Lung (tissue), 12 donors: Measurements from ENCODE around the gene CRYAB. TPM values are rescaled to one million over a fixed set of nuclear protein-coding genes. Genes with fewer than 3 reads are reported as not detected.
"Not testable (repeated sequence)": the region's sequence is repeated elsewhere in the genome, so short reads cannot be mapped to it uniquely, and the experiment has no call there.

Experiments used
- ATAC-seq: fragments of 200-7000 bp; cut with Tn5 transposase; one replicate; pipeline ENCODE4 v1.9.1; 2020; ENCODE audit warnings: moderate number of reproducible peaks; ENCODE audit not compliant: insufficient read depth, low FRiP score
- DNase-seq, 3 donors: peaks; one replicate each; pipeline ENCODE4 v3.0.0-alpha.2; 2013 to 2017
- H3K27ac ChIP-seq, 2 donors: one replicate each; pipeline ENCODE4 v1.5.1; 2013; ENCODE audit warnings: mild to moderate bottlenecking in 2 of 2, moderate library complexity in 2 of 2, control low read depth in 1 of 2, inconsistent platforms in 1 of 2, low read depth in 1 of 2, low read length in 1 of 2
- H3K27me3 ChIP-seq, 3 donors: one replicate each; pipeline ENCODE4 v1.5.1; 2013; ENCODE audit warnings: low read length in 2 of 3; ENCODE audit not compliant: control insufficient read depth in 3 of 3, insufficient read depth in 3 of 3
- H3K36me3 ChIP-seq, 4 donors: one replicate each; pipeline ENCODE4 v1.5.1; 2013; ENCODE audit warnings: low read length in 4 of 4, mild to moderate bottlenecking in 1 of 4, moderate library complexity in 1 of 4; ENCODE audit not compliant: control insufficient read depth in 4 of 4, insufficient read depth in 4 of 4
- H3K4me1 ChIP-seq, 5 donors: one replicate each; pipeline ENCODE4 v1.5.1; 2013; ENCODE audit warnings: low read length in 5 of 5, mild to moderate bottlenecking in 2 of 5, moderate library complexity in 1 of 5; ENCODE audit not compliant: control insufficient read depth in 5 of 5, insufficient read depth in 5 of 5
- H3K4me3 ChIP-seq: one replicate; pipeline ENCODE4 v1.5.1; 2013; ENCODE audit warnings: mild to moderate bottlenecking, control low read depth, moderate library complexity
- H3K9ac ChIP-seq, 2 donors: one replicate each; pipeline ENCODE4 v1.5.1; 2013; ENCODE audit warnings: low read length in 2 of 2, control low read depth in 1 of 2; ENCODE audit not compliant: insufficient read depth in 1 of 2
- H3K9me3 ChIP-seq, 4 donors: one replicate each; pipeline ENCODE4 v1.5.1; 2013; ENCODE audit warnings: low read length in 3 of 4, mild to moderate bottlenecking in 1 of 4, moderate library complexity in 1 of 4; ENCODE audit not compliant: control insufficient read depth in 4 of 4, insufficient read depth in 3 of 4
- CTCF ChIP-seq: IDR thresholded peaks from 2 replicates; pipeline ENCODE4 v1.5.1; 2012; ENCODE audit warnings: mild to moderate bottlenecking; ENCODE audit errors: control extremely low read depth, extremely low read depth
- WGBS, 2 donors: extraction: QIAGEN DNeasy Blood & Tissue Kit; methylation state at CpG; one replicate each; pipeline ENCODE4 v1.1.7; 2013; 5-methylcytosine and 5-hydroxymethylcytosine counted together
- polyA plus RNA-seq, 2 donors: library from polyadenylated mRNA; stranded (reverse); fragments of 200-250 nt; gene quantifications; one replicate each; pipeline ENCODE4 v1.2.1, GENCODE V29; 2013
- total RNA-seq, 2 donors: library from RNA; depleted of rRNA in 1 of 2; stranded (reverse); fragments of >200 nt in 1 of 2; gene quantifications; one replicate each; pipeline ENCODE4 v1.2.1, GENCODE V29; 2014 to 2021
- donor health status: control.
- donor health status: control.
- donor health status: Bipolar disorder and iron deficiency.
- donor health status: healthy.
- donor health status: DM: yes; HTN: yes; CAD: no.

The CRYAB gene
- total and polyA plus RNA-seq, 4 donors, result 12.0 to 73.0 (median 60.8) TPM

GRCh38 chr11:111934306-111934705 lies 22.7 kb upstream of the CRYAB start:
- Histone ChIP-seq H3K9me3 (no peaks in the 10 kb centered on the region), H3K27me3 (no peaks in the 10 kb centered on the region), H3K4me3 (no peak overlapping the region), H3K27ac (no peak overlapping the region), H3K4me1 (peaks cover 0 to 33% (median 14%) of the 10 kb centered on the region in 5 donors), H3K9ac (peak overlapping the region in 1 of 2 donors; percentile 26), H3K36me3 (no peaks in the 10 kb centered on the region)
- no peak for TF ChIP-seq CTCF
- DNase-seq (no peak), ATAC-seq (no peak)
- WGBS, 2 donors, result 91 to 100% methylated on average over 1 of the region's 1 CpG

GRCh38 chr11:111933872-111934271 lies 22.3 kb upstream of the CRYAB start:
- Histone ChIP-seq H3K4me1 (peaks cover 0 to 32% (median 14%) of the 10 kb centered on the region in 5 donors), H3K27ac (no peak overlapping the region), H3K27me3 (no peaks in the 10 kb centered on the region), H3K9ac (no peak overlapping the region), H3K9me3 (no peaks in the 10 kb centered on the region), H3K36me3 (no peaks in the 10 kb centered on the region), H3K4me3 (no peak overlapping the region)
- 36 to 58% methylated on average over 1 of the region's 1 CpG for WGBS, 2 donors
- DNase-seq (no peak), ATAC-seq (no peak)
- TF ChIP-seq CTCF, result no peak

- not testable (repeated sequence) for ATAC-seq, H3K9ac ChIP-seq, DNase-seq, H3K9me3 ChIP-seq, H3K36me3 ChIP-seq, H3K27ac ChIP-seq, H3K27me3 ChIP-seq, H3K4me3 ChIP-seq
- WGBS, 2 donors, result 97 to 99% methylated on average over 14 of the region's 14 CpGs
- peaks cover 0 to 27% (median 13%) of the 10 kb centered on the region in 5 donors for H3K4me1 ChIP-seq
Measured at GRCh38 chr11:111933176-111933575, 21.6 kb upstream of the CRYAB start.

- ATAC-seq (no peak), DNase-seq (no peak)
- H3K4me1 ChIP-seq, result peaks cover 0 to 22% (median 8%) of the 10 kb centered on the region in 5 donors
- WGBS, 2 donors, result 71 to 92% methylated on average over 2 of the region's 2 CpGs
- no peaks in the 10 kb centered on the region for H3K27me3 ChIP-seq
- H3K4me3 ChIP-seq, result no peak overlapping the region
- H3K27ac ChIP-seq, result no peak overlapping the region
- no peak for TF ChIP-seq CTCF
- H3K36me3 ChIP-seq, result no peaks in the 10 kb centered on the region
- no peak overlapping the region for H3K9ac ChIP-seq
- no peaks in the 10 kb centered on the region for H3K9me3 ChIP-seq
Measured at GRCh38 chr11:111932611-111932950, 21.0 kb upstream of the CRYAB start.
